Lung (tissue), 12 donors: ENCODE results near the gene TBC1D22A. TPM values are rescaled to one million over a fixed set of nuclear protein-coding genes. Genes with fewer than 3 reads are reported as not detected.

Experiments used
- ATAC-seq: fragments of 200-7000 bp; cut with Tn5 transposase; one replicate; pipeline ENCODE4 v1.9.1; 2020; ENCODE audit warnings: moderate number of reproducible peaks; ENCODE audit not compliant: insufficient read depth, low FRiP score
- DNase-seq, 3 donors: peaks; one replicate each; pipeline ENCODE4 v3.0.0-alpha.2; 2013 to 2017
- H3K27ac ChIP-seq, 2 donors: one replicate each; pipeline ENCODE4 v1.5.1; 2013; ENCODE audit warnings: mild to moderate bottlenecking in 2 of 2, moderate library complexity in 2 of 2, control low read depth in 1 of 2, inconsistent platforms in 1 of 2, low read depth in 1 of 2, low read length in 1 of 2
- H3K27me3 ChIP-seq, 3 donors: one replicate each; pipeline ENCODE4 v1.5.1; 2013; ENCODE audit warnings: low read length in 2 of 3; ENCODE audit not compliant: control insufficient read depth in 3 of 3, insufficient read depth in 3 of 3
- H3K36me3 ChIP-seq, 4 donors: one replicate each; pipeline ENCODE4 v1.5.1; 2013; ENCODE audit warnings: low read length in 4 of 4, mild to moderate bottlenecking in 1 of 4, moderate library complexity in 1 of 4; ENCODE audit not compliant: control insufficient read depth in 4 of 4, insufficient read depth in 4 of 4
- H3K4me1 ChIP-seq, 5 donors: one replicate each; pipeline ENCODE4 v1.5.1; 2013; ENCODE audit warnings: low read length in 5 of 5, mild to moderate bottlenecking in 2 of 5, moderate library complexity in 1 of 5; ENCODE audit not compliant: control insufficient read depth in 5 of 5, insufficient read depth in 5 of 5
- H3K4me3 ChIP-seq: one replicate; pipeline ENCODE4 v1.5.1; 2013; ENCODE audit warnings: mild to moderate bottlenecking, control low read depth, moderate library complexity
- H3K9ac ChIP-seq, 2 donors: one replicate each; pipeline ENCODE4 v1.5.1; 2013; ENCODE audit warnings: low read length in 2 of 2, control low read depth in 1 of 2; ENCODE audit not compliant: insufficient read depth in 1 of 2
- H3K9me3 ChIP-seq, 4 donors: one replicate each; pipeline ENCODE4 v1.5.1; 2013; ENCODE audit warnings: low read length in 3 of 4, mild to moderate bottlenecking in 1 of 4, moderate library complexity in 1 of 4; ENCODE audit not compliant: control insufficient read depth in 4 of 4, insufficient read depth in 3 of 4
- whole genome bisulfite sequencing, 2 donors: extraction: QIAGEN DNeasy Blood & Tissue Kit; methylation state at CpG; one replicate each; pipeline ENCODE4 v1.1.7; 2013; 5-methylcytosine and 5-hydroxymethylcytosine counted together
- polyA plus RNA-seq, 2 donors: library from polyadenylated mRNA; stranded (reverse); fragments of 200-250 nt; gene quantifications; one replicate each; pipeline ENCODE4 v1.2.1, GENCODE V29; 2013
- total RNA-seq, 2 donors: library from RNA; depleted of rRNA in 1 of 2; stranded (reverse); fragments of >200 nt in 1 of 2; gene quantifications; one replicate each; pipeline ENCODE4 v1.2.1, GENCODE V29; 2014 to 2021
- TF ChIP-seq, protein P1 (sequence below): IDR thresholded peaks from 2 replicates; pipeline ENCODE4 v1.5.1; 2012; ENCODE audit warnings: mild to moderate bottlenecking; ENCODE audit errors: control extremely low read depth, extremely low read depth
- donor health status: control.
- donor health status: control.
- donor health status: Bipolar disorder and iron deficiency.
- donor health status: healthy.
- donor health status: DM: yes; HTN: yes; CAD: no.

Gene TBC1D22A
- total and polyA plus RNA-seq, 4 donors, result 20.2 to 38.4 (median 21.0) TPM

GRCh38 chr22:47113853-47114415, 351.5 kb downstream of the TBC1D22A start:
- no peak overlapping the region for H3K9ac ChIP-seq
- no peak overlapping the region for H3K4me3 ChIP-seq
- H3K36me3 ChIP-seq, result peaks cover 0 to 12% (median 0%) of the 10 kb centered on the region in 4 donors
- ATAC-seq (no peak), DNase-seq (peak in 1 of 3 donors; percentile 4)
- no peaks in the 10 kb centered on the region for H3K9me3 ChIP-seq
- H3K27ac ChIP-seq, result no peak overlapping the region
- H3K27me3 ChIP-seq, result no peaks in the 10 kb centered on the region
- H3K4me1 ChIP-seq, result peaks cover 0 to 19% (median 0%) of the 10 kb centered on the region in 5 donors
- 93 to 95% methylated on average over 8 of the region's 8 CpGs for WGBS, 2 donors
- TF ChIP-seq, protein P1, sequence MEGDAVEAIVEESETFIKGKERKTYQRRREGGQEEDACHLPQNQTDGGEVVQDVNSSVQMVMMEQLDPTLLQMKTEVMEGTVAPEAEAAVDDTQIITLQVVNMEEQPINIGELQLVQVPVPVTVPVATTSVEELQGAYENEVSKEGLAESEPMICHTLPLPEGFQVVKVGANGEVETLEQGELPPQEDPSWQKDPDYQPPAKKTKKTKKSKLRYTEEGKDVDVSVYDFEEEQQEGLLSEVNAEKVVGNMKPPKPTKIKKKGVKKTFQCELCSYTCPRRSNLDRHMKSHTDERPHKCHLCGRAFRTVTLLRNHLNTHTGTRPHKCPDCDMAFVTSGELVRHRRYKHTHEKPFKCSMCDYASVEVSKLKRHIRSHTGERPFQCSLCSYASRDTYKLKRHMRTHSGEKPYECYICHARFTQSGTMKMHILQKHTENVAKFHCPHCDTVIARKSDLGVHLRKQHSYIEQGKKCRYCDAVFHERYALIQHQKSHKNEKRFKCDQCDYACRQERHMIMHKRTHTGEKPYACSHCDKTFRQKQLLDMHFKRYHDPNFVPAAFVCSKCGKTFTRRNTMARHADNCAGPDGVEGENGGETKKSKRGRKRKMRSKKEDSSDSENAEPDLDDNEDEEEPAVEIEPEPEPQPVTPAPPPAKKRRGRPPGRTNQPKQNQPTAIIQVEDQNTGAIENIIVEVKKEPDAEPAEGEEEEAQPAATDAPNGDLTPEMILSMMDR, result no peak

DNA sequence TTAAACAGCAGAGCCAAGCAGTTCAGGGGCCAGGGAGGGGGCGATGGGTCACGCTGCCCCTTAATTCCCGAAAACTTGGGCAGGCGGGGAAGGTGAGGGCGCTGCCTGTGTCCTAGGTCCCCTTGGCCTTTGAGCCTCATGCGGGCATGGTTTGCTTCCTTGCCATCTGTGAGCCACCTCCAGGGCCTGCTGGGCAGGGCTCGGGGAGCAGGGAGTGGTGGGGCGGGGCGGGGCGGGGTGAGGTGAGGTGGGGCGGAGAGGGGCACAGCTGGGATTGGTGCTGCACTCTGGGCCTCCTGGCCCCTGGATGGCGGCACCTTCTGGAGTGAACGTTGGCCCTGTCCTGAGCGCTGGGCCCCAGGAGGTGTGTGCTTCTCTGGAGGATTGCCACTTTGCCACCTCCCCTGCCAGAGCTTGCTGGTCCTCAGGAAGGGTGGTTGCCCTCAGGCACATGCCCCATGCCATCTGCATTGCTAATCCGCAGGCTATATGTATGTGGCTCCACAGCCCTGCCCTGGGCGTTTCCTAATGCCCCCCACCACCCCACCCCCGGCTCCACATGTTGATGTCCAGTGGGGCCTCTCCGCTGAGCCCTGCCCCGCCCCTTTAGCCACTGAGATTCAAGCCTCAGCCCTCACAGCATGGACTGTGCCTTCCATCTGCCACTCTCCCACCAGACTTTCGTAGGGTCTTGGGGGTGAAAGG, 352.5 kb downstream of the TBC1D22A start:
- Histone ChIP-seq H3K36me3 (peaks cover 0 to 12% (median 0%) of the 10 kb centered on the region in 4 donors), H3K27me3 (no peaks in the 10 kb centered on the region), H3K4me3 (no peak overlapping the region), H3K9ac (no peak overlapping the region), H3K9me3 (no peaks in the 10 kb centered on the region), H3K4me1 (peaks cover 0 to 19% (median 0%) of the 10 kb centered on the region in 5 donors), H3K27ac (no peak overlapping the region)
- TF ChIP-seq, protein P1, result no peak
- DNase-seq (no peak), ATAC-seq (no peak)
- 93 to 95% methylated on average over 18 to 20 of the region's 20 CpGs for WGBS, 2 donors

GRCh38 chr22:47115518-47115890, 353.1 kb downstream of the TBC1D22A start:
- WGBS, 2 donors, result 92 to 94% methylated on average over 14 of the region's 14 CpGs
- Histone ChIP-seq H3K9ac (no peak overlapping the region), H3K27ac (no peak overlapping the region), H3K27me3 (no peaks in the 10 kb centered on the region), H3K9me3 (no peaks in the 10 kb centered on the region), H3K36me3 (peaks cover 0 to 12% (median 0%) of the 10 kb centered on the region in 4 donors), H3K4me3 (no peak overlapping the region), H3K4me1 (peaks cover 0 to 19% (median 0%) of the 10 kb centered on the region in 5 donors)
- ATAC-seq, result no peak
- TF ChIP-seq, protein P1, result no peak
- DNase-seq, result peak in 1 of 3 donors; percentile 9
